ENCODE results near the gene HDAC9.

Gene HDAC9

GRCh38 chr7:18715988-18716387 is 220.4 kb downstream of the HDAC9 start:
- TF ChIP-seq SNAI2 (CRISPR knock-in tag; IDR thresholded peaks at IDR 0.05) (no peak), ZNF70 (CRISPR knock-in tag; IDR thresholded peaks at IDR 0.05) (peak; percentile 77), RARB (CRISPR knock-in tag; IDR thresholded peaks at IDR 0.05) (no peak), ZNF8 (CRISPR knock-in tag; IDR thresholded peaks at IDR 0.05) (no peak), ISL1 (CRISPR knock-in tag; IDR thresholded peaks at IDR 0.05) (peak; percentile 49), ZFP30 (CRISPR knock-in tag; IDR thresholded peaks at IDR 0.05) (no peak)
- no peak for ATAC-seq

DNA sequence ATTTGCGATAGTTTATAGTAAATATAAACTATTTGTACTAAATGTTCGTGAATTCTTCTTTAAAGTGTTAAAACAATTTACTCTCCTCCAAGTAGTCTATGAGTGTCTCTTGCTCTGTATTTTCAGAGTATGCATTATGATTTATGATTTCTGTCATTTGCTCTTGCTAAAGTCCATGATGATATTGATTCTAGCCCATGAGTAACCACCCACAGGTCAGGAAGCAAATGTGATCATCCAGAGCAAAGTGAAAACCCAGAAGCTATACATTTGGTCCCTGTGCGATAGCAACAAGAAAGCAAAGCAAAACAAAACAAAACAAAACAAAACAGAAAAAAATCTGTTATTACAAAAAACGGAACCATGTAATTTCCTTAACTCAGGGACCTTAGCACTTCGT is 225.9 kb downstream of the HDAC9 start:
- TF ChIP-seq ZNF70 (CRISPR knock-in tag; IDR thresholded peaks at IDR 0.05) = no peak
- no peak for TF ChIP-seq ZNF565 (CRISPR knock-in tag; conservative IDR thresholded peaks at IDR 0.05; ENCODE audit: low read depth)
- TF ChIP-seq TCF4 (CRISPR knock-in tag; IDR thresholded peaks at IDR 0.05; ENCODE audit: borderline replicate concordance) = no peak
- no peak for TF ChIP-seq BACH2 (CRISPR knock-in tag; IDR thresholded peaks at IDR 0.05; ENCODE audit: borderline replicate concordance)
- TF ChIP-seq, protein P1, sequence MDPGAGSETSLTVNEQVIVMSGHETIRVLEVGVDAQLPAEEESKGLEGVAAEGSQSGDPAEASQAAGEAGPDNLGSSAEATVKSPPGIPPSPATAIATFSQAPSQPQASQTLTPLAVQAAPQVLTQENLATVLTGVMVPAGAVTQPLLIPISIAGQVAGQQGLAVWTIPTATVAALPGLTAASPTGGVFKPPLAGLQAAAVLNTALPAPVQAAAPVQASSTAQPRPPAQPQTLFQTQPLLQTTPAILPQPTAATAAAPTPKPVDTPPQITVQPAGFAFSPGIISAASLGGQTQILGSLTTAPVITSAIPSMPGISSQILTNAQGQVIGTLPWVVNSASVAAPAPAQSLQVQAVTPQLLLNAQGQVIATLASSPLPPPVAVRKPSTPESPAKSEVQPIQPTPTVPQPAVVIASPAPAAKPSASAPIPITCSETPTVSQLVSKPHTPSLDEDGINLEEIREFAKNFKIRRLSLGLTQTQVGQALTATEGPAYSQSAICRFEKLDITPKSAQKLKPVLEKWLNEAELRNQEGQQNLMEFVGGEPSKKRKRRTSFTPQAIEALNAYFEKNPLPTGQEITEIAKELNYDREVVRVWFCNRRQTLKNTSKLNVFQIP (CRISPR knock-in tag; IDR thresholded peaks at IDR 0.05; ENCODE audit: borderline replicate concordance, low read depth) = no peak
- TF ChIP-seq, protein P2, sequence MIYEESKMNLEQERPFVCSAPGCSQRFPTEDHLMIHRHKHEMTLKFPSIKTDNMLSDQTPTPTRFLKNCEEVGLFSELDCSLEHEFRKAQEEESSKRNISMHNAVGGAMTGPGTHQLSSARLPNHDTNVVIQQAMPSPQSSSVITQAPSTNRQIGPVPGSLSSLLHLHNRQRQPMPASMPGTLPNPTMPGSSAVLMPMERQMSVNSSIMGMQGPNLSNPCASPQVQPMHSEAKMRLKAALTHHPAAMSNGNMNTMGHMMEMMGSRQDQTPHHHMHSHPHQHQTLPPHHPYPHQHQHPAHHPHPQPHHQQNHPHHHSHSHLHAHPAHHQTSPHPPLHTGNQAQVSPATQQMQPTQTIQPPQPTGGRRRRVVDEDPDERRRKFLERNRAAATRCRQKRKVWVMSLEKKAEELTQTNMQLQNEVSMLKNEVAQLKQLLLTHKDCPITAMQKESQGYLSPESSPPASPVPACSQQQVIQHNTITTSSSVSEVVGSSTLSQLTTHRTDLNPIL (CRISPR knock-in tag; IDR thresholded peaks at IDR 0.05; ENCODE audit: low read depth) = no peak
- no peak for TF ChIP-seq ISL1 (CRISPR knock-in tag; IDR thresholded peaks at IDR 0.05)
- TF ChIP-seq ZNF8 (CRISPR knock-in tag; IDR thresholded peaks at IDR 0.05) = no peak
- TF ChIP-seq RARB (CRISPR knock-in tag; IDR thresholded peaks at IDR 0.05) = no peak
- TF ChIP-seq ZFP30 (CRISPR knock-in tag; IDR thresholded peaks at IDR 0.05) = no peak
- no peak for TF ChIP-seq PATZ1 (CRISPR knock-in tag; IDR thresholded peaks at IDR 0.05; ENCODE audit: borderline replicate concordance)
- no peak for TF ChIP-seq GLIS3 (CRISPR knock-in tag; IDR thresholded peaks at IDR 0.05)
- no peak for TF ChIP-seq PPARA (CRISPR knock-in tag; IDR thresholded peaks at IDR 0.05; ENCODE audit: borderline replicate concordance)
- no peak for TF ChIP-seq ZC3H10 (CRISPR knock-in tag; IDR thresholded peaks at IDR 0.05)
- TF ChIP-seq CSDC2 (CRISPR knock-in tag; IDR thresholded peaks at IDR 0.05) = no peak
- TF ChIP-seq, protein P3, sequence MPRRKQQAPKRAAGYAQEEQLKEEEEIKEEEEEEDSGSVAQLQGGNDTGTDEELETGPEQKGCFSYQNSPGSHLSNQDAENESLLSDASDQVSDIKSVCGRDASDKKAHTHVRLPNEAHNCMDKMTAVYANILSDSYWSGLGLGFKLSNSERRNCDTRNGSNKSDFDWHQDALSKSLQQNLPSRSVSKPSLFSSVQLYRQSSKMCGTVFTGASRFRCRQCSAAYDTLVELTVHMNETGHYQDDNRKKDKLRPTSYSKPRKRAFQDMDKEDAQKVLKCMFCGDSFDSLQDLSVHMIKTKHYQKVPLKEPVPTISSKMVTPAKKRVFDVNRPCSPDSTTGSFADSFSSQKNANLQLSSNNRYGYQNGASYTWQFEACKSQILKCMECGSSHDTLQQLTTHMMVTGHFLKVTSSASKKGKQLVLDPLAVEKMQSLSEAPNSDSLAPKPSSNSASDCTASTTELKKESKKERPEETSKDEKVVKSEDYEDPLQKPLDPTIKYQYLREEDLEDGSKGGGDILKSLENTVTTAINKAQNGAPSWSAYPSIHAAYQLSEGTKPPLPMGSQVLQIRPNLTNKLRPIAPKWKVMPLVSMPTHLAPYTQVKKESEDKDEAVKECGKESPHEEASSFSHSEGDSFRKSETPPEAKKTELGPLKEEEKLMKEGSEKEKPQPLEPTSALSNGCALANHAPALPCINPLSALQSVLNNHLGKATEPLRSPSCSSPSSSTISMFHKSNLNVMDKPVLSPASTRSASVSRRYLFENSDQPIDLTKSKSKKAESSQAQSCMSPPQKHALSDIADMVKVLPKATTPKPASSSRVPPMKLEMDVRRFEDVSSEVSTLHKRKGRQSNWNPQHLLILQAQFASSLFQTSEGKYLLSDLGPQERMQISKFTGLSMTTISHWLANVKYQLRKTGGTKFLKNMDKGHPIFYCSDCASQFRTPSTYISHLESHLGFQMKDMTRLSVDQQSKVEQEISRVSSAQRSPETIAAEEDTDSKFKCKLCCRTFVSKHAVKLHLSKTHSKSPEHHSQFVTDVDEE (CRISPR knock-in tag; IDR thresholded peaks at IDR 0.05) = no peak
- no peak for TF ChIP-seq OSR1 (CRISPR knock-in tag; IDR thresholded peaks at IDR 0.05)

GRCh38 chr7:18724318-18724717 is 228.8 kb downstream of the HDAC9 start:
- ATAC-seq = no peak
- TF ChIP-seq, protein P3 (CRISPR knock-in tag; IDR thresholded peaks at IDR 0.05) = no peak
- TF ChIP-seq ESRRG (CRISPR knock-in tag; IDR thresholded peaks at IDR 0.05) (no peak), ZNF8 (CRISPR knock-in tag; IDR thresholded peaks at IDR 0.05) (no peak), ZNF70 (CRISPR knock-in tag; IDR thresholded peaks at IDR 0.05) (no peak), ZNF565 (CRISPR knock-in tag; conservative IDR thresholded peaks at IDR 0.05; ENCODE audit: low read depth) (no peak), ISL1 (CRISPR knock-in tag; IDR thresholded peaks at IDR 0.05) (no peak), PATZ1 (CRISPR knock-in tag; IDR thresholded peaks at IDR 0.05; ENCODE audit: borderline replicate concordance) (no peak), CSDC2 (CRISPR knock-in tag; IDR thresholded peaks at IDR 0.05) (no peak), RARB (CRISPR knock-in tag; IDR thresholded peaks at IDR 0.05) (no peak), ZFP30 (CRISPR knock-in tag; IDR thresholded peaks at IDR 0.05) (no peak), TOX (CRISPR knock-in tag; IDR thresholded peaks at IDR 0.05; ENCODE audit: borderline replicate concordance) (no peak), PPARA (CRISPR knock-in tag; IDR thresholded peaks at IDR 0.05; ENCODE audit: borderline replicate concordance) (no peak), ZFP3 (CRISPR knock-in tag; IDR thresholded peaks at IDR 0.05) (no peak)
- TF ChIP-seq, protein P1 (CRISPR knock-in tag; IDR thresholded peaks at IDR 0.05; ENCODE audit: borderline replicate concordance, low read depth) = no peak
- TF ChIP-seq, protein P2 (CRISPR knock-in tag; IDR thresholded peaks at IDR 0.05; ENCODE audit: low read depth) = no peak

More for the DNA sequence above, 225.9 kb downstream of the HDAC9 start:
- ATAC-seq = no peak

All from SK-N-SH treated with all-trans-retinoic acid at 6 μM for 48 hours (cell line).